Measurements from ENCODE around the gene PIGM. TPM values are rescaled to one million over a fixed set of nuclear protein-coding genes. Genes with fewer than 3 reads are reported as not detected.
"Not testable (repeated sequence)": the region's sequence is repeated elsewhere in the genome, so short reads cannot be mapped to it uniquely, and the experiment has no call there.

PIGM gene
- total and polyA plus RNA-seq, 7 experiments from 2014 or later: 4.0 to 11.4 (median 5.0) TPM

DNA sequence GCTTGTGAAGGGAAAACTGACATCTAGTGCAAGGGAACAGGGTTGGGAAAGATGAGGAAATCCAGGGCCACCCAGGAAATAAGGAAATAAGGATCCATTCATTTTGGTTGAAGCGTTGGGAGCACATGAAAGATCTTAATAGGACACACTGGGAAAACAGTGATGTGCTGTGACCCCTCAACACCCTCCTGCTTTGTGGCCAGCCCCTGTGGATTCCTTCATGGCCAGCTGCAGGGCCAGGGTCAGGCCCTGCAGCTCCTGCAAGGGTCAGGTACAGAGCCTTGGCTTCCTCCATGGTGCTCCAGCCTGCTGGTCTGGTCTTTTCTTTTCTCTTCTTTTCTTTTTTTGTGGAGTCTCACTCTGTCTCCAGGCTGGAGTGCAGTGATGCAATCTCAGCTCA lies 18.8 kb upstream of the PIGM start:
- CTCF ChIA-PET: no interaction called here

DNA sequence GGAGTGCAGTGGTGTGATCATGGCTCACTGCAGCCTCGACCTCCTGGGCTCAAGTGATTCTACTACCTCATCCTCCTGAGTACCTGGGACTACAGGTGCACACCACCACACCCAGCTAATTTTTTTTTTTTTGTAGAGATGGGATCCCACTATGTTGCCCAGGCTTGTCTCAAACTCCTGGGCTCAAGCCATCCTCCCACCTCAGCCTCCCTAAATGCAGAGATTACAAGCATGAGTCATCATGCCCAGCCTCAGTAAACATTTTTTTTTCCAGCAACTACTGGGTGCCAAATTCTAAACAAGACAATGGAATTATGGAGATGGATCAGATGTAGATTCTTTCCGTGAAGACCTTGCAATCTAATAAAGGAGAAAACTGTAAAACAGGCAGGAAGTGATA lies 18.4 kb upstream of the PIGM start:
- intact Hi-C loops (cut with micrococcal nuclease); H3K9me3 Mint-ChIP-seq; ATAC-seq; H3K9me3 ChIP-seq (ENCODE audit: control insufficient read depth in 2 of 3, low read length in 3 of 3); H3K36me3 ChIP-seq (ENCODE audit: control insufficient read depth in 2 of 3, insufficient read depth in 3 of 3, low read length in 3 of 3); H3K27me3 ChIP-seq (ENCODE audit: control insufficient read depth in 2 of 2, insufficient read depth in 2 of 2, low read length in 2 of 2); POLR2A ChIA-PET; H3K4me3 ChIP-seq (ENCODE audit: low read length); H3K27ac ChIP-seq (ENCODE audit: low read depth, low read length); H3K4me1 ChIP-seq (ENCODE audit: control insufficient read depth in 2 of 2, insufficient read depth in 2 of 2, low read length in 2 of 2); H3K36me3 Mint-ChIP-seq; H3K4me3 Mint-ChIP-seq; H3K27ac Mint-ChIP-seq; CTCF ChIA-PET; DNase-seq: not testable (repeated sequence)
- Mint-ChIP-seq H3K4me1 (peaks cover 7 to 16% (median 12%) of the 10 kb centered on the region in 7 donors), H3K27me3 (peaks cover 4 to 37% (median 20%) of the 10 kb centered on the region in 5 donors)

More for the DNA sequence above, 18.8 kb upstream of the PIGM start:
- Mint-ChIP-seq H3K27ac (no peak overlapping the region), H3K9me3 (peaks cover 0 to 2% (median 0%) of the 10 kb centered on the region in 11 donors), H3K27me3 (peaks cover 4 to 33% (median 20%) of the 10 kb centered on the region in 5 donors), H3K36me3 (peaks cover 0 to 4% (median 0%) of the 10 kb centered on the region in 5 donors), H3K4me3 (no peak overlapping the region), H3K4me1 (peaks cover 7 to 16% (median 12%) of the 10 kb centered on the region in 7 donors)
- Histone ChIP-seq H3K9me3 (ENCODE audit: control insufficient read depth in 2 of 3, low read length in 3 of 3) (no peaks in the 10 kb centered on the region), H3K27ac (ENCODE audit: low read depth, low read length) (no peak overlapping the region), H3K36me3 (ENCODE audit: control insufficient read depth in 2 of 3, insufficient read depth in 3 of 3, low read length in 3 of 3) (no peaks in the 10 kb centered on the region), H3K27me3 (ENCODE audit: control insufficient read depth in 2 of 2, insufficient read depth in 2 of 2, low read length in 2 of 2) (no peaks in the 10 kb centered on the region), H3K4me1 (ENCODE audit: control insufficient read depth in 2 of 2, insufficient read depth in 2 of 2, low read length in 2 of 2) (peaks cover 0 to 8% of the 10 kb centered on the region in 2 donors), H3K4me3 (ENCODE audit: low read length) (no peak overlapping the region)
- DNase-seq (no peak), ATAC-seq (no peak)
- intact Hi-C loops (cut with micrococcal nuclease): no loop called here
- POLR2A ChIA-PET: no interaction called here

DNA sequence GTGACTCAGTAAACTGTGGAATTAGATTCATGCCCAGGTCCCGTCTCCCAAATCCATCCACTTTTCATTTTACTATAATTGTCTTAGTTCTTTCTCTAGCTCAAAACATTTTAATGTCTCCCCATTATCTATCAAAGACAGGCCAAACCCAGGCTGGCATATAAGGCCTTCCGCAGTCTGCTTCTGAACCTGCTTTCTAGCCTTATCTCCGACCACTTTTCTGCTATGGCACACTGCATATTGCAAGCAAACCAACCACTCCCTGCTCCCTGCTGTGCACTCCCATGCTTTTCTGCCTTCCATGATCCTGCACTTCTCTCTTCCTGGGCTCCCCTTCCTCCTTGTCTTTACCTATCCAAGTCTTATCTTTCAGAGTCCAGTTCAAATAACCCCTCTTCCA lies 17.3 kb upstream of the PIGM start:
- H3K27me3 ChIP-seq (ENCODE audit: control insufficient read depth in 2 of 2, insufficient read depth in 2 of 2, low read length in 2 of 2): no peaks in the 10 kb centered on the region
- Mint-ChIP-seq H3K4me3 (no peak overlapping the region), H3K27me3 (peaks cover 0 to 41% (median 18%) of the 10 kb centered on the region in 5 donors), H3K27ac (no peak overlapping the region), H3K9me3 (peaks cover 0 to 2% (median 0%) of the 10 kb centered on the region in 11 donors), H3K36me3 (peaks cover 0 to 4% (median 0%) of the 10 kb centered on the region in 5 donors), H3K4me1 (peaks cover 7 to 16% (median 12%) of the 10 kb centered on the region in 7 donors)
- no peak for DNase-seq
- H3K36me3 ChIP-seq (ENCODE audit: control insufficient read depth in 2 of 3, insufficient read depth in 3 of 3, low read length in 3 of 3): no peaks in the 10 kb centered on the region
- H3K4me1 ChIP-seq (ENCODE audit: control insufficient read depth in 2 of 2, insufficient read depth in 2 of 2, low read length in 2 of 2): peaks cover 0 to 8% of the 10 kb centered on the region in 2 donors
- POLR2A ChIA-PET: interaction anchor here (0.6 kb wide), 1 partner anchor 248 kb away, joined by 3 read pairs; no protein-coding TSS in a partner anchor
- no peak overlapping the region for H3K27ac ChIP-seq (ENCODE audit: low read depth, low read length)
- ATAC-seq: no peak
- intact Hi-C loops (cut with micrococcal nuclease): no loop called here
- H3K9me3 ChIP-seq (ENCODE audit: control insufficient read depth in 2 of 3, low read length in 3 of 3): no peaks in the 10 kb centered on the region
- CTCF ChIA-PET: no interaction called here
- no peak overlapping the region for H3K4me3 ChIP-seq (ENCODE audit: low read length)

DNA sequence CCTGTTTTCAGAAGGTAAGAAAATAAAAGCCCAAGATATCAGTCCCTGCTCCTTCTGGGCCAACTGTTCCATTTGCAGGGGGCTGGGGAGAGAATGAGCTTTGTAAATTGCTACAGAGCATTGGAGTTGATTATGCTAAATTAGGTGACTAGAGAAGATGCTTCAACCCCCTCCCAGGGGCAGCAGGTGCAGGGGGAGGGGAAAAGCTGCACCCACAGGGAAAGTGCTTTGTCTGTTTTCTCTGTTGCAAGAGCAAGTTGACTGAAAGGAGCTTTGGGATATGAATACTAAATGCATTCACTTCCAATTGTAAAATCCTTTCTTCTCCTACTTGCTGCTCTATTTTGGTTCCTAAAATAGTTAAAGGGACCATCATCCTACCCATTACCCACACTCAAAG lies 16.5 kb upstream of the PIGM start:
- ATAC-seq: no peak
- Histone ChIP-seq H3K36me3 (ENCODE audit: control insufficient read depth in 2 of 3, insufficient read depth in 3 of 3, low read length in 3 of 3) (no peaks in the 10 kb centered on the region), H3K27me3 (ENCODE audit: control insufficient read depth in 2 of 2, insufficient read depth in 2 of 2, low read length in 2 of 2) (no peaks in the 10 kb centered on the region), H3K4me1 (ENCODE audit: control insufficient read depth in 2 of 2, insufficient read depth in 2 of 2, low read length in 2 of 2) (peaks cover 0 to 8% of the 10 kb centered on the region in 2 donors), H3K4me3 (ENCODE audit: low read length) (no peak overlapping the region), H3K9me3 (ENCODE audit: control insufficient read depth in 2 of 3, low read length in 3 of 3) (no peaks in the 10 kb centered on the region), H3K27ac (ENCODE audit: low read depth, low read length) (no peak overlapping the region)
- H3K27ac Mint-ChIP-seq: no peak overlapping the region
- intact Hi-C loops (cut with micrococcal nuclease): no loop called here
- H3K27me3 Mint-ChIP-seq: peaks cover 0 to 37% (median 18%) of the 10 kb centered on the region in 5 donors
- ChIA-PET CTCF (interaction anchor here (4.6 kb wide), 1 partner anchor 37 kb away, joined by 71 read pairs; no protein-coding TSS in a partner anchor), POLR2A (interaction anchor here (0.6 kb wide), 1 partner anchor 247 kb away, joined by 3 read pairs; no protein-coding TSS in a partner anchor)
- peaks cover 0 to 2% (median 0%) of the 10 kb centered on the region in 11 donors for H3K9me3 Mint-ChIP-seq
- peaks cover 0 to 4% (median 0%) of the 10 kb centered on the region in 5 donors for H3K36me3 Mint-ChIP-seq
- H3K4me3 Mint-ChIP-seq: no peak overlapping the region
- no peak for DNase-seq
- H3K4me1 Mint-ChIP-seq: peaks cover 7 to 16% (median 12%) of the 10 kb centered on the region in 7 donors

DNA sequence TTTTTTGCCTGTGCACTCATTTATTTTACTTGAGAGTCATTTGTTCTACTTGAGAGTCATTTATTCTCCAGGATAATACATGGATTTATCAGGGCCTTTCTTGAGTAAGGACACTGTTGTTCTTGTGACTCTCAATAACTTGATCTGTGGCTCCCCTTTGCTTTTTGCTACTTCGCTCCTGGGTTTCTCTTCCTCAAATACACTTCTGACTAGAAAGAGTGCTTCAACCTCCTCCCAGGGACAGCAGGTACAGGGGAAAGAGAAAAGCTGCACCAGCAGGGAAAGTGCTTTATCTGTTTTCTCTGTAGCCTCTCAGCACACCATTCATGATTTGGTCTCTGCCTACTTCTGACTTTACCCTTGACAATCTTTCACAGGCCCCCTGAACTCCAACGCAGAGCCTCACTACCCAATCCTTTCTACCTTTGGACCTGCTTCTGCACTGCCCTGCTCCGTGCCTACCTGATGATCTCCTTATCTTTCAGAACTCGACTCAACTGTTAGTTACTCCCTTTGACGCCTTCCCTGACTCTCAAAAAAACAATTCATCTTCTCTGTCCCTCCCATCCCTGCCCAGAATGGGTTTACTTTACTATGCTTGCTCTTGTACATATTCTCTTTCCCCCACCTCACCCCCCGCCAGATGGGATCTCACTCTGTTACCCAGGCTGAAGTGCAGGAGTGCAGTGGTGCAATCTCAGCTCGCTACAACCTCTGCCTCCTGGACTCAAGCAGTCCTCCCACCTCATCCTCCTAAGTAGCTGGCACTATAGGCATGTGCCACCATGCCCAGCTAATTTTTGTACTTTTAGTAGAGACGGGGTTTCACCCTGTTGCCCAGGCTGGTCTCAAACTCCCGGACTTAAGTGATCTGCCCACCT lies 15.6 kb upstream of the PIGM start:
- peak overlapping the region in 5 of 9 donors; percentile 18 to 65 (median 43) for H3K27ac Mint-ChIP-seq
- intact Hi-C loops (cut with micrococcal nuclease): loop anchor here in 1 of 2 donors (1.0 kb wide), 1 partner anchor 38 kb away; no protein-coding TSS in a partner anchor
- peaks cover 0 to 4% (median 0%) of the 10 kb centered on the region in 5 donors for H3K36me3 Mint-ChIP-seq
- CTCF ChIA-PET: interaction anchor here (0.6 to 4.6 kb wide), 10 partner anchors 11 to 122 kb away, joined by 3 to 71 read pairs (median 6); partner anchors contain the start of genes IGSF8, KCNJ9, PIGM and TAGLN2
- ATAC-seq (peak; percentile 36), DNase-seq (no peak)
- H3K9me3 Mint-ChIP-seq: peaks cover 0 to 2% (median 0%) of the 10 kb centered on the region in 11 donors
- peaks cover 0 to 37% (median 21%) of the 10 kb centered on the region in 5 donors for H3K27me3 Mint-ChIP-seq
- peaks cover 7 to 16% (median 12%) of the 10 kb centered on the region in 7 donors for H3K4me1 Mint-ChIP-seq
- no peaks in the 10 kb centered on the region for H3K27me3 ChIP-seq (ENCODE audit: control insufficient read depth in 2 of 2, insufficient read depth in 2 of 2, low read length in 2 of 2)
- peak overlapping the region; percentile 62 to 86 (median 82) for H3K4me3 Mint-ChIP-seq
- H3K36me3 ChIP-seq (ENCODE audit: control insufficient read depth in 2 of 3, insufficient read depth in 3 of 3, low read length in 3 of 3): no peaks in the 10 kb centered on the region
- peaks cover 0 to 8% of the 10 kb centered on the region in 2 donors for H3K4me1 ChIP-seq (ENCODE audit: control insufficient read depth in 2 of 2, insufficient read depth in 2 of 2, low read length in 2 of 2)
- no peaks in the 10 kb centered on the region for H3K9me3 ChIP-seq (ENCODE audit: control insufficient read depth in 2 of 3, low read length in 3 of 3)
- POLR2A ChIA-PET: interaction anchor here (0.6 to 1.8 kb wide), 3 partner anchors 8 to 50 kb away, joined by 3 to 5 read pairs (median 4); partner anchors contain the start of gene PIGM
- H3K4me3 ChIP-seq (ENCODE audit: low read length): no peak overlapping the region
- no peak overlapping the region for H3K27ac ChIP-seq (ENCODE audit: low read depth, low read length)

DNA sequence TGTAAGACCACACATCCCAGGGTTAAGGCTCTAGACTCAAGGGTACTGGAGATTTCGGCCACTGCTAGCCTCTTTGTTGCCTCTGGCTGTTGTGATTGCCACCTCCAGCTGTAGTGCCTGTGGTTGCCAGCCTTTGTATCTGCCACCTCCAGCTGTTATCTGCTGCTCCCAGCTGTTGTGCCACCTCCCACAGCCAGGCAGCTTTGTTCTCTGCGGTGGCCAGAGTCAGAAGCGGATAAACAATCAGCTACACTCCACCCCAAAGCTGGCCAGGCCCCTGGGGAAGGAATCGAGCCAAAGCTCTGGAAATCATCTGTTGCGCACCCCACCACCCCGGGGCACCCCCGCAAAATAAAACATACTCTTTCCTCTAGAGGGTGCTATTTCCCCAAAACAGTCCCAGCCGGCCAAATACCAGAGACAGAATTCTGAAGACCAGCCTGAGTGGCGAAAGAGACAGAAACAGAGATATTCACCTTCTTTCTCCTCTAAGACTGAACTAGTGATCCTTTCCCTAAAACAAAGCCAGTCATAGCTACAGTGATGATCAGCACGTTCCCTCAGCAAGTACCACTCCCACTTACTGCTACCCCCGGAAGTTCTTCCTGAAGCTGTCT lies 14.8 kb upstream of the PIGM start:
- Histone ChIP-seq H3K4me3 (ENCODE audit: low read length) (no peak overlapping the region), H3K9me3 (ENCODE audit: control insufficient read depth in 2 of 3, low read length in 3 of 3) (no peaks in the 10 kb centered on the region), H3K4me1 (ENCODE audit: control insufficient read depth in 2 of 2, insufficient read depth in 2 of 2, low read length in 2 of 2) (peaks cover 0 to 8% of the 10 kb centered on the region in 2 donors), H3K36me3 (ENCODE audit: control insufficient read depth in 2 of 3, insufficient read depth in 3 of 3, low read length in 3 of 3) (no peaks in the 10 kb centered on the region), H3K27me3 (ENCODE audit: control insufficient read depth in 2 of 2, insufficient read depth in 2 of 2, low read length in 2 of 2) (no peaks in the 10 kb centered on the region), H3K27ac (ENCODE audit: low read depth, low read length) (no peak overlapping the region)
- Mint-ChIP-seq H3K27me3 (peaks cover 0 to 32% (median 16%) of the 10 kb centered on the region in 5 donors), H3K4me1 (peaks cover 7 to 16% (median 12%) of the 10 kb centered on the region in 7 donors), H3K27ac (peak overlapping the region in 5 of 9 donors; percentile 18 to 65 (median 43)), H3K9me3 (peaks cover 0 to 2% (median 0%) of the 10 kb centered on the region in 11 donors), H3K4me3 (peak overlapping the region; percentile 62 to 86 (median 82)), H3K36me3 (peaks cover 0 to under 1% (median 0%) of the 10 kb centered on the region in 5 donors)
- peak in 8 of 9 donors; percentile 24 to 66 (median 44) for DNase-seq
- intact Hi-C loops (cut with micrococcal nuclease): loop anchor here (1.0 kb wide), 6 partner anchors 15 to 330 kb away; partner anchors contain the start of gene PIGM (in 1 of the 2)
- ChIA-PET CTCF (interaction anchor here (0.6 to 4.6 kb wide), 18 partner anchors 11 to 319 kb away, joined by 3 to 71 read pairs (median 4); partner anchors contain the start of genes IGSF8, KCNJ10, KCNJ9 and PIGM), POLR2A (interaction anchor here (0.7 to 1.8 kb wide), 2 partner anchors 9 to 14 kb away, joined by 4 to 5 read pairs; partner anchors contain the start of gene PIGM)
- peak; percentile 89 for ATAC-seq
